K562 (cell line): ENCODE results near the gene PDE11A. TPM values are rescaled to one million over a fixed set of nuclear protein-coding genes. Genes with fewer than 3 reads are reported as not detected.
A peak's percentile ranks its signal among the peaks of the same experiment; 100 is the strongest.

ENCODE experiments used
- C11orf30 ChIP-seq: fragments of 450-650 bp; IDR thresholded peaks from 2 replicates; pipeline ENCODE4 v1.6.1; 2016; ENCODE audit warnings: low read depth, mild to moderate bottlenecking
- CREB1 ChIP-seq, 2 experiments: sonication (generic) in 1 of 2; formaldehyde crosslinking in 1 of 2; IDR thresholded peaks; 2 replicates each; pipeline versions ENCODE4 v1.6.1 to v1.8.0; 2012 to 2022; ENCODE audit warnings: inconsistent platforms in 1 of 2, mild to moderate bottlenecking in 1 of 2, missing genetic modification reagents in 1 of 2, moderate library complexity in 1 of 2
- EHMT2 ChIP-seq: fragments of 450-650 bp; IDR thresholded peaks from 2 replicates; pipeline ENCODE4 v1.6.1; 2018; ENCODE audit warnings: antibody characterized with exemption
- FOXP4 ChIP-seq: sonication (generic); formaldehyde crosslinking; IDR thresholded peaks from 2 replicates; pipeline ENCODE4 v1.8.0; 2022; ENCODE audit warnings: mild to moderate bottlenecking, missing genetic modification reagents, borderline replicate concordance
- KLF1 ChIP-seq: fragments of 450-650 bp; IDR thresholded peaks from 2 replicates; pipeline ENCODE4 v1.6.1; 2016; ENCODE audit warnings: missing genetic modification characterization, missing compliant biosample characterization
- MAFF ChIP-seq: IDR thresholded peaks from 2 replicates; pipeline ENCODE4 v1.6.1; 2012; ENCODE audit warnings: low read length, improper control_type of control experiment
- NFIC ChIP-seq: fragments of 450-650 bp; IDR thresholded peaks from 2 replicates; pipeline ENCODE4 v1.6.1; 2017; ENCODE audit warnings: mild to moderate bottlenecking, inconsistent platforms
- PCBP1 ChIP-seq: fragments of 200-400 bp; formaldehyde crosslinking; IDR thresholded peaks from 2 replicates; pipeline ENCODE4 v1.6.1; 2018; ENCODE audit warnings: mild to moderate bottlenecking, low read depth, low read length; ENCODE audit not compliant: poor library complexity, severe bottlenecking
- POLR2B ChIP-seq: fragments of 450-650 bp; IDR thresholded peaks from 2 replicates; pipeline ENCODE4 v1.6.1; 2018; ENCODE audit warnings: low read depth; ENCODE audit not compliant: partially characterized antibody
- SMARCE1 ChIP-seq: fragments of 450-650 bp; IDR thresholded peaks from 2 replicates; pipeline ENCODE4 v1.7.1; 2016; ENCODE audit warnings: mild to moderate bottlenecking
- XRCC5 ChIP-seq: fragments of 200-400 bp; formaldehyde crosslinking; IDR thresholded peaks from 2 replicates; pipeline ENCODE4 v1.6.1; 2017; ENCODE audit warnings: low read depth, mild to moderate bottlenecking, low read length
- ZBTB7A ChIP-seq: IDR thresholded peaks from 2 replicates; pipeline ENCODE4 v1.6.1; 2011; ENCODE audit warnings: low read depth, mild to moderate bottlenecking, low read length, moderate library complexity, borderline replicate concordance; ENCODE audit not compliant: control insufficient read depth
- ZNF24 ChIP-seq: fragments of 450-650 bp; IDR thresholded peaks from 2 replicates; pipeline ENCODE4 v1.6.1; 2016
- ZNF277 ChIP-seq: fragments of 250-450 bp; sonication (Bioruptor Pico); IDR thresholded peaks from 2 replicates; pipeline ENCODE4 v1.8.0; 2022; ENCODE audit warnings: inconsistent platforms, mild to moderate bottlenecking, moderate library complexity, borderline replicate concordance
- polyA plus RNA-seq, 8 experiments: library from polyadenylated mRNA; depleted of rRNA in 4 of 8; stranded (reverse) in 5 of 8; unstranded in 3 of 8; fragments of >200 nt; fragmentation: Nextera tagmentation in 2 of 8; fragmentation: Illumina TruSeq in 1 of 8; extraction: Ambion mirVana in 2 of 8; extraction: Trizol in 1 of 8; gene quantifications; 2 replicates each; pipeline versions ENCODE4 v1.2.1 to v1.2.3, GENCODE V29; 2011 to 2014; ENCODE audit warnings: inconsistent platforms in 1 of 8, missing spikeins in 1 of 8
- total RNA-seq, 7 experiments: library from RNA; depleted of rRNA in 6 of 7; stranded (reverse); fragments of >200 nt in 6 of 7; fragmentation: Illumina TruSeq in 2 of 7; extraction: Trizol in 2 of 7; gene quantifications; 2 replicates each; pipeline versions ENCODE4 v1.2.1 to v1.2.3, GENCODE V29; 2011 to 2021; ENCODE audit warnings: low replicate concordance in 1 of 7

The PDE11A gene
- total and polyA plus RNA-seq, 9 of the 15 experiments (the other 6 are each of a cell fraction or from before 2014, with no cell fraction given): 3.2 to 22.1 (median 5.7) TPM

- TF ChIP-seq NFIC (no peak), SMARCE1 (peak; percentile 30; the same call in 1 of the 2 replicates), EHMT2 (0 out of 2 replicates have a peak, but pooled peaks have one; percentile 13), ZNF277 (no peak), FOXP4 (CRISPR knock-in tag) (no peak), MAFF (no peak), PCBP1 (no peak), XRCC5 (no peak), KLF1 (no peak), ZBTB7A (no peak), POLR2B (no peak), C11orf30 (no peak; the same call in 1 of the 2 replicates), ZNF24 (no peak), CREB1 (IDR thresholded peaks at IDR 0.05) (no peak), CREB1 (CRISPR knock-in tag; IDR thresholded peaks at IDR 0.05) (no peak)
Observed at GRCh38 chr2:177709986-177710401, 362.6 kb downstream of the PDE11A start (continued).
